Sciatic nerve (tissue), 2 donors: ENCODE measurements around the gene MRPL36. TPM values are rescaled to one million over a fixed set of nuclear protein-coding genes. Genes with fewer than 3 reads are reported as not detected.
"Not testable (repeated sequence)": the region's sequence is repeated elsewhere in the genome, so short reads cannot be mapped to it uniquely, and the experiment has no call there.

ENCODE experiments used
- ATAC-seq: fragments of 200-7000 bp; cut with Tn5 transposase; one replicate; pipeline ENCODE4 v1.9.1; 2020; ENCODE audit warnings: mild to moderate bottlenecking, moderate library complexity
- DNase-seq: peaks from one replicate; pipeline ENCODE4 v3.0.0-alpha.2; 2020; ENCODE audit warnings: low spot score
- intact Hi-C: fragments of 100-400 bp; cut with DNase I; formaldehyde crosslinking; loops from one replicate; pipeline ENCODE4 v1.14.2; 2022
- total RNA-seq: library from RNA; stranded (reverse); fragmentation: NEBNext Ultra II Directional; extraction: Animal tissue kit (Norgen Biotek cat#: 25700); gene quantifications from one replicate; pipeline ENCODE4 v1.2.1, GENCODE V29; 2021
- donor health status: DM: no; HTN: no; CAD: no.
- donor health status: DM: no; HTN: no; CAD: no.

The MRPL36 gene
- total RNA-seq, 1 donor from 2014 or later: 28.4 TPM

DNA sequence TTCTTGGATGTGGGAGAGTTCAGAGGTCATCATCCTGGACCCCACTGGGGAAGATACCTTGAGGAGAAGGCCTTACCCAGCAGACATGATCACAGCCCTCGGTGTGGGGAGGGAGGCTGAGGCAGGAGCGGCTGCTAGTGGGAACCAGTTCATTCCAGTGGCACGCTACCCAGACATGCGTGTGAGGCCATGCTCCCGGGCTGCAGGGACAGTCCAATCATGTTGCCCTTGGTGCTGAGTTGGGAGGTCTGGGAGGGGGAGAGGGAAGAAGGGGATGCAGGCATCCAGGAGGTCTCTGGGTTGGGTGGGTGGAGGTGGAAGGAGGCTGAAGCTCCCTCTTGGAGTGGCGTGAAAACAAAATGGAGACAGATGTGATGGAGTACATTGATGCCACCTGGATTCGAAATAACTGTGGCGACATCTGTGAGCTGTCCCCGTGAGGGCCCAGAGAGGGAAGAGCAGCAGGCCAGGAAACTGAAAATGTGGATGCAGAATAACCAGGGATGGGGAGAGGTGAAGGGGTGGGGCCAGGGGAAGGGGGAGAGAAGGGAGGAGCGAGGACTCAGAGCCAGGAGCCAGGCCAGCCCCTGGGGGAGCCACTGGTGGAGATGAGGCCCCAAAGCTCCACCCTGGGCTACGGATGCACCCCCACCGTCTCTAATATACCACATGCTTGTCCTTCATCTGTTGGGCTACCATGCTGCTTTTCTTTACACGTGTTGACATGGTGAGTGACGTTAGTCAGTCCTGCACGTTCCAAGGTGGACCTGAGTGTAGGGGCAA lies 17.8 kb upstream of the MRPL36 start:
- intact Hi-C loops: no loop called here
- no peak for DNase-seq
- ATAC-seq: no peak

DNA sequence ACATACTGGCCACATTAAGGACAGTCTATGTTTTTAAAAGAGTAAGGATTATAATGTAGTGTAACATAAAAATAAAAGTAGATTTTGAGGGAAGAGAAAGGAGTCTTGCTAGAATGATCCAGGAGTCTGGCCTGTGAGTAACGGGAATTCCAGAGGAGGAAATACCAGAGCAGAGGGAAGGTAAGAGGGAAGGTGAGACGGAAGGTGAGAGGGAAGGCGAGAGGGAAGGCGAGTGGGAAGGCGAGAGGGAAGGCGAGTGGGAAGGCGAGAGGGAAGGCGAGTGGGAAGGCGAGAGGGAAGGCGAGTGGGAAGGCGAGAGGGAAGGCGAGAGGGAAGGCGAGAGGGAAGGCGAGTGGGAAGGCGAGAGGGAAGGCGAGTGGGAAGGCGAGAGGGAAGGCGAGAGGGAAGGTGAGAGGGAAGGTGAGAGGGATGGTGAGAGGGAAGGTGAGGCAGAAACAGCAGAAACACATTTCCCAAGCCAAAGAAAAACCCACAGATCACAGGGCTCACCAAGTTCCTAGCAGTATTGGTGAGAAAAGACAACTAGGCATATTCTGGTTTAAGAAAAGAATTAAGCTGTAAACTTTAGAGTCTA lies 17.0 kb upstream of the MRPL36 start:
- DNase-seq, intact Hi-C loops, ATAC-seq: not testable (repeated sequence)

DNA sequence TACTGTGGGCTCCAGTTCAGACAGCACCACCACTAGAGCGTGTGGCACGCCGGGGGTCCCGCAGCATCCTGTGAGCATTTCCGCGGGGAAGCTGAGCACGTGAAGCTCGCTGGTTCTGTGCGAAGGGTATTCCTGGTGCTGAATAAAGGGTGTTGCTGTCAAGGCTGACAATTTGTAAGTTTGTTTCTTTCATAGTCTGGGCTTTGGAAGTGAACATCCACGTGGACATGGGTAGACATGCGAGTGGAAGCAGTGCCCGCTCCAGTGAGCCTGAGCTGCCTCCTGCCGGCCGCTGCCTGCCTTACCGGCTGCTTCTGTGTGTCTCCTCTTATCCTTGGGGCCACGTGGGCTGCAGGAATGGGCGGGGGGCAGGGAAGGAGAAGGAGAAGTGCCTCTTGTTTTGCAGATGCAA lies 16.2 kb upstream of the MRPL36 start:
- no peak for ATAC-seq
- intact Hi-C loops: no loop called here
- DNase-seq: no peak

DNA sequence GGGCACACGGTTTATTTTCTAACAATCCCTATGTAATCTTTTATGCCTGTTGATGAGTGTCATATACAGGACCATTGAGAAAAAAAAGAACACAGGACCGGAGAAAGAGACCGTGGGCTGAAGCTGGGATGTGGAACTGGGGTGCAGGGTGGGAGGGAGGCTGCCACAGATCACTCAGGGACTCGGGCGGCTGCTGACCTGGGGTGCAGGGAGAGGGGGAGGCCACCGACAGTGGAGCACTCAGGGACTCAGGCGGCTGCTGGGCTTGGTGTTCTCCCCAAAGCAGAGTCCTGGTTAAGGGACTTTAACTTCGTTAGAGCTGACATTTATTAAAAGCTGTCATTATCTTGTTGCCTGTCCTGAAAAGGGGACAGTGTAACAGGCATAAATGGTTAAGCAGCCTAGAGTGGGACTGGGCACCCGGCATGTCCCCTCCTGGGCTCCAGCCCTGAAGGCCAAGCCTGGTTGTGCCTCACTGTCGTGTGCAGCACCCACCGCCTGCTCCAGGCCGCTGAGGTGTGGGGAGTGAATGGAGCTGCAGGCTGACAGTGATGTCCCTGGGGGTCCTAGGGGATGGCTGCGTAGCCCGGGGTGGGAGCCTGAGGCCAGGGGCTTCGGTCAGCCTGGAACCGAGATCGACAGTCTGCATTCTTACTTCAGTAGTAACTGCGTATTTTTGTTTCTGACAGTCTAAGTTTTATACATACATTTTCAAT lies 15.6 kb upstream of the MRPL36 start:
- intact Hi-C loops: no loop called here
- DNase-seq (no peak), ATAC-seq (no peak)

DNA sequence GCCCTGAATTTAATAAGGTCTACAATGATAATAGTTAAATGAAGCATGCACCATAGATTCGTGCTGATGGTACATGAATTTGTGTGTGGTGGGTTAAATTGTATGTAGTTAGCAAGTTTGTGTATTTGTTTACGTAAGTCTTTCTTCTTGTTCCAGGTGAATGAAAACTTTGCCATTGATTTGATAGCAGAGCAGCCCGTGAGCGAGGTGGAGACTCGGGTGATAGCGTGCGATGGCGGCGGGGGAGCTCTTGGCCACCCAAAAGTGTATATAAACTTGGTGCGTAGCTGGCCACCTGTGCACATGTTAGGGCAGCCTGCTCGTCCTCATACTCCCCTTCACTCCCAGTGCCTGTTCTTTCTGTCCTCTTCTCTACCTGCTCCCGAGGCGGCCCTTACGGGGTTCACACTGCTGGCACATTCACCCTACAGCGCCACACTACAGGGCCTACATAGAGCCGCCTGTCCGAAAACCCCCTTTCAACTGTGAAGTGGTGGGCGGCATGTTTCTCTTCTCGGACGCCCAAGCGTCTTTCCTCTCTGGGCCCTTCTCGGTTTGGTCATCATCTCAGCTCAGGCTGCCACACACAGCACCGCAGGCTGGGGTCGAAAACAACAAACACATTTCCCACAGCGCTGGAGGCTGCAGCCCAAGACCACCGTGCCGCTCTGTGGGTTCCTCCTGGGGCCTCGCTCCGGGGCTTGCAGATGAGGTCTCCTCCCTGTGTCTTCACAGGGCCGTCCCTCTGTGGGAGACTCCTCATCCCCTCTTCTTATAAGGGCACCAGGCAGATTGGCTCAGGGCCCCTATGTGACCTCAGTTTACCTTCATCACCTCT lies 14.8 kb upstream of the MRPL36 start:
- no peak for ATAC-seq
- intact Hi-C loops: no loop called here
- no peak for DNase-seq

DNA sequence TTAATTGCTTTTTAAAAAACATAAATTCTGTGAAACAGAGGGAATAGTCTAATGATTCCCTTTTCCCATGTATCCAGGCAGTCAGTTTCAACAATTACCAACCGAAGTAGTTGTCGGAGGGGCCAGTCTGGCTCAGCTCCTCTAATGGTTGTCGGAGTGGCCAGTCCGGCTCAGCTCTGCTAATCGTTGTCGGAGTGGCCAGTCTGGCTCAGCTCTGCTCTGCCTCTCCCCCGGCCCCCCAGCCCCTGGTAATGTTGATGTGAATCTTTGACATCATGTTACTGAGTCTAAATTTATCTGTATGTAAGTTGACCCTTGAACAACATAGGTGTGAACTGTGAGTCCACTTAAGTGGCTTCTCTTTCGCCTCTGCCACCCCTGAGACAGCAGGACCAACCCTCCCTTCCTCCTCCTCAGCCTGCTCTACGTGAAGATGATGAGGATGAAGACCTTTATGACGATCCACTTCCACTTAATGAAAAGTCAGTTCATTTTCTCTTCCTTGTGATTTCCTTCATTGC lies 11.0 kb upstream of the MRPL36 start:
- intact Hi-C loops: no loop called here
- DNase-seq (no peak), ATAC-seq (no peak)

DNA sequence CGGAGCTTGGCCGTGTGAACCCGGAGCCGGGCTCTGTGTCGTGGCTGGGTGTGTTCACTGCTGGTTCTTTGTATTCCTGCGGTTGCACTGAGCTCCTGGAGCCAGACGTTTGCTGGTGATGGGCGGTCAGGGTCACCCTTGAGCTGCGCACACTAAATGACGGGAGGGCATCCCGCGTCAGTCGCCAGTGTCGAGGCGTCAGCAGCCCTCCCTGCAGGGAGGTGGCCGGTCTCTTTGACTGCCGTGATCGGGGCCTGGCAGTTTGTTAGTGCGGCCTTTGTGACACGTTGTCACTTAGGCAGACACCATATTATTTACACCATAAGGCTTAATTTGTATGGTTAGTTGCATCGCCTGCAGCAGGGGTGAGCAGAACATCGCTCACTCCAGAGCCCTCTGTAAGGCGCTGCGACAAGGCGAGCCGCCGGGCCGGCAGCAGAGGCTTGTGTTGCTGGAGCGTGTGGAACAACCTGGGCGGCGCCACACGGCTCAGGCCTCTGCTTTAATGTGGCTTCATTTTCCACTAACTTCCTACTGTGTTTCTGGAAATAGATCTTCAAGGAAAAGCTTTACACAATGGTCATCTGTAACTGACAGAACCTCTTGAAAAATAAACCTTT lies 9.9 kb upstream of the MRPL36 start:
- intact Hi-C loops: no loop called here
- no peak for ATAC-seq
- DNase-seq: no peak

DNA sequence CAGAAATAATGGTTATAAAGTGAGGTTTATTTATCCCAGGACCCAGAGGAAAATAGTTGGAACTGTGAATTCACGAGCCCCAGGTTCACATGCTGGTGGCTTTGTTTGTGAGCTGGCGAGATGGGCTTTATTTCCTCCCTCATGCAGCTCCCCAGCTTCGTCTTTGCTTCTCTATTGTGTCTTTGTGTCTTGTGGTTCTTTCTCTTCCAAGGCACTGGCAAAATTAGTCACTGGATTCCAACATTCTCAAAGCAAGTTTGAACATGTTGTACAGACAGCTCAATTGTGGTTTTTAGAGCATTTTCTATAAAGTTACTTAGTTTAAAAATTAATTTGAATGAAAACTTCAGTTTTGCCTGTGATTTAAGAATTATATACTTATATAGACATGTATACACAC lies 8.8 kb upstream of the MRPL36 start:
- intact Hi-C loops: no loop called here
- DNase-seq: no peak
- ATAC-seq: no peak

DNA sequence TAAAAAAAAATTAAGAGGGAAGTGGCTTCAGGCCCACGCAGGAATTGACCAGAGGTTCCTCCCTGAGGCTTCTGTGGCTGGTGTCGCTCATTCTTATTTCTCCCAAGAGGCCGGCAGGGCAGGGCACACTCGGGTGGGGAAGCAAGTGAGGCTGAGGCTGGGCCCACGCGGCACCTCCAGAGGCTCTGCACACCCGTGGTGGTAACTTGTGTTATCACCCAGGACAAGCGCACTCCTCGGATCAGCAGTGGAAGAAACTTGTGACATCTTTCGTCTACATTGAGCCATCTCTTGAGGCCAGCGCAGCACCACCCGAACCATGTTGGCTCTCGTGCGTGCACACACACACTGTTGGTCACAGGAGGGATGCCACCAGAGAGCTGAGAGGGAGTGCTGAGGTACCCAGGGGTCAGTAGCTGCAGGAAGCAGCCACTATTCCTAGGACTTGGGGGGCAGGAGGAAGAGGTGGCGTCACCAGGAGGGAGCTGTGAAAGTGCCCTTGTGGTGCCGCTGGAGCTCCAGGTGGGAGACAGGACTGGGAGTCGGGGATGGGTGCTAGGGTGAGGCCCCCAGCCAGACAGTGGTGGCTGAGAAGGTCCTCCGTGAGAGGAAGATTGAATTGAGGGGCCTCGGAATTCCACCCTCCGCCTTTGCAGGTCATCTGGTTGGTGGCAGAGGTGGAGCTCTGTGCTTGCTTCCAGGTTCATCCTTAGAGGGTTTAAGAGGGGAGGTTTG lies 8.0 kb upstream of the MRPL36 start:
- DNase-seq (no peak), ATAC-seq (no peak)
- intact Hi-C loops: no loop called here

DNA sequence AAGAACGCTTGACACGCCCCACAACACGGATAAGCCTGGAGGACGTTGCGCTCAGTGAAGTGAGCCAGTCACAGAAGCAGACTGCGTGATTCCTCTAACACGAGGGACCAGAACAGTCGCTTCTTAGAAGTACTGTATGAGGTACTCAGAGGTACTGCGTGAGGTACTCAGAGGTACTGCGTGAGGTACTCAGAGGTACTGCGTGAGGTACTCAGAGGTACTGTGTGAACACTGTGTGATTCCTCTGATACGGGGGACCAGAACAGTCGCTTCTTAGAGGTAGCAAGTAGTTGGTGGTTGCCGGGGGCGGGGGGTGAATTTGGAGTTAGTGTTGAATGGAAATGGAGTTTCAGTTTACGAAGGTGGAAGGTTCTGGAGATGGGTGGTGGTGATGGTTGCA lies 7.3 kb upstream of the MRPL36 start:
- intact Hi-C loops: no loop called here
- no peak for DNase-seq
- ATAC-seq: no peak

DNA sequence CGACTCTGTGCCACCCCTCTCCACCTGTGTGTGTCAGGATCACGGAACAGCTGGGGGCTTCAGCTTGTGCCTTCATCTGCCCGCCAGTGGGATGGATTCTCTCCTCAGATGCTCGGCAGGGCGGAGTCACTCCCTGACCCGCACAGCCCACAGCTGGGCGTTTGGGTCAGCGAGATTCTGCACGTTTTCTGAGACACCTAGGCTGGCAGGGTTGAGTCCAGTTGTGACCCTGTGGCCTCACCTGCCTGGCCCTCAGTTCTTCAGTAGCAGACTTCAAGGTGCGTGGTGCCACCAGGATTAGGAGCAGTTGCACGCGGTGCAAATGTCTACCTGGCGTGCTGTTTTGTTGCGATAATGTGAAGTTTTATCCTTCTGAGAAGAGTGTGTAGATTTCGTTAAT lies 6.6 kb upstream of the MRPL36 start:
- no peak for ATAC-seq
- intact Hi-C loops: no loop called here
- DNase-seq: no peak

DNA sequence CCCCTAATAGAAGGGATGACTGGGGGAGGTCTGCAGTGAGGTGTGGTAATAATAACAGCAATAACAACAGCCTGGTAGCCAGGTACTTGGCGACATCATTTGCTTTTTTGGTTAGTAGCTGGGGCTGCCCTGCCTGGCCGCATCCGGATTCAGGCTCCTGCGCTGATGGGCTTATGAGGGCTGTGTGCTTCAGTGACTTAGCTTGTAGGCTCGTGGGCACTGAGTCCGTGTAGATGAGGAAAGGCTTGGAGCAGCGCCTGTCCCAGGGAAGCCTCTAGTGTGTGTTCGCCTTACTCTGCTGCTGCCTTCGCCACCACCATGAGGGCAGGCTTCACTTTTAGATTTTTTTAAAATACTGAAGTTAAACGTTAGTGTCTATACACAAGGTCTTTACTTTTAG lies 6.1 kb upstream of the MRPL36 start:
- intact Hi-C loops: no loop called here
- no peak for DNase-seq
- no peak for ATAC-seq

DNA sequence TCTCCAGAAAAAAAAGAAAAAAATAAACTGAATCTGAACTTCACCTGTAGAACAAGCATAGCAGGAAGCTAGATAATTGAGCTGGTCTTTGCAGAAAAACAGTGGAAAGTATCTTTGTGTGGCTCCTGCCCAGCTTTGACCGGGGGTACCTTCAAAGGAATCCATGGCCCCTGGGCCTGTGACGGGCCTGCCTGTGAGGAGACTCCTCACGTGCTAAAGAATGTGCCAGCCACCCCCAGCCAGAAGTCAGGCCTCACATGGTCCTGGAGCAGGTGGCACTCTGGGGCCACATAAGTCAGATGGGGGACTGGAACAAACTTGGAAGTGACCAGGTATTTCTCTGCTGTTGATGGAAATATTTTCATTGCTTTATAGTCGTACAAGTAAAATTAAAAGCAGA lies 5.7 kb upstream of the MRPL36 start:
- ATAC-seq (no peak), DNase-seq (no peak)
- intact Hi-C loops: no loop called here

DNA sequence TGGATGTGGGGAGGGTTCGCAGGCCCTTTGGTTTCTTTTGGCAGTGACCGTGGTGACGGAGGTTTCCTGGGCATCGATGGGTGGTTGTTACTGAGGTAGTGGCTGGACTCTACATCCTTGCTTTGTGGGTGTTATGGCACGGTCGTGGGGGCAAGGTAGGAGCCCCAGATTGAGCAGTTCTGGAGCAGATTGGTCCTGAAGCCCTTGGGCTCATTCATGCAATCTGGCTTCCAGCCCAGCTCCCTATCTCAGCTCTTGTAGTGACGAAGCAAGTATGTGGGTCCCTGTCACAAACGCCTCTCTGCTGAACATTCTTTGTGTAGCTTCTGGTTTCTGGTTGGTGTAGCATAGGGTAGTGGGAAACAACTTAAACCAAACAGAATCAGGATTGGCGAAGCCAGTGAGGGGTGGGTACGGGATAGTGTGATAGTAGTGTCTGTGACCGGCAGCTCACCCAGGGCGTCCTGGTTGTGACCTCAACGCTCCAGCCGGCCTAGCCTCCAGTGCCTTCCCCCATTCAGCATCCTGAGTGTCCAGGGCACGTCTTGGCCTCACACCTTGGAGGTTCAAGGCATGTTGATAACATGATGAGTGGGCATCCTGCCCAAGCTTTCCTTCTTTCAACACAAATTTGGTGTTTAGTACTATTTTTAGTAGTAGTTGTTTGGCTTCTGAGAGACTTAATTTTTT lies 4.5 kb upstream of the MRPL36 start:
- ATAC-seq (no peak), DNase-seq (no peak)
- intact Hi-C loops: no loop called here

DNA sequence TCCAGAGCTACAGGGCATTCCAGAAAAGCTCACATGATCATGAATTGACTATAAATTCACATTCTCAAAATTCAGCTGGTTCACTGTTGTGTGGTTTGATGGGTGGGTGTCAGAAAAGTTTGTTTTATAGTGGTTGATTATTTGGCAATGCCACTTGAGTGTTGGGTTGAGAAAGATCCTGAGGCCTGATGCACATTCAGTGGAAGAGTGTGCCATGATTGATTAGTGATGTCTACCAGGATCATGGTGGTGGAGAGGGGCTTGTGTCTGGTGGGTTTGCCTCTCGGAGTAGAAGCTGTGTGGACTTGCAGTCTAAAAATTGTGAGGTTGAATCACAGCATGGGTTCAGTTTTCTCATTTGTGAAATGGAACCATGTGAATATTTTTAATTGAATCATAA lies 3.6 kb upstream of the MRPL36 start:
- intact Hi-C loops: no loop called here
- ATAC-seq: no peak
- no peak for DNase-seq

DNA sequence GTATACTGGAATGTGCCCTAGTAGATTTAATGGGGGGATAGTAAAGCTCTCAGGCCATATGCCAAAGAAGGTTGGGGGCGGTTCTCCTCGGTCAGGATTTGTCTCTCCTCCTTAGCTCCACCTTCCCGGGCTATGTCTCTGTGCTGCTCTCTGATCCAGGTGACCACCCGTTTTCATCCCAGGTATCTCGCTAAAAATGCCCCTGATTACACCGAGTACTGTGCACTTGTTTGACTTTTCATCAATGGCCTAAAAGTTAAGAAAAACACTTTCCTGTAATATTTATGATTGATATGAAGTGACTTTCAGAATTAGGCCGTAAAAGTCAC lies 2.3 kb upstream of the MRPL36 start:
- no peak for ATAC-seq
- intact Hi-C loops: no loop called here
- no peak for DNase-seq

DNA sequence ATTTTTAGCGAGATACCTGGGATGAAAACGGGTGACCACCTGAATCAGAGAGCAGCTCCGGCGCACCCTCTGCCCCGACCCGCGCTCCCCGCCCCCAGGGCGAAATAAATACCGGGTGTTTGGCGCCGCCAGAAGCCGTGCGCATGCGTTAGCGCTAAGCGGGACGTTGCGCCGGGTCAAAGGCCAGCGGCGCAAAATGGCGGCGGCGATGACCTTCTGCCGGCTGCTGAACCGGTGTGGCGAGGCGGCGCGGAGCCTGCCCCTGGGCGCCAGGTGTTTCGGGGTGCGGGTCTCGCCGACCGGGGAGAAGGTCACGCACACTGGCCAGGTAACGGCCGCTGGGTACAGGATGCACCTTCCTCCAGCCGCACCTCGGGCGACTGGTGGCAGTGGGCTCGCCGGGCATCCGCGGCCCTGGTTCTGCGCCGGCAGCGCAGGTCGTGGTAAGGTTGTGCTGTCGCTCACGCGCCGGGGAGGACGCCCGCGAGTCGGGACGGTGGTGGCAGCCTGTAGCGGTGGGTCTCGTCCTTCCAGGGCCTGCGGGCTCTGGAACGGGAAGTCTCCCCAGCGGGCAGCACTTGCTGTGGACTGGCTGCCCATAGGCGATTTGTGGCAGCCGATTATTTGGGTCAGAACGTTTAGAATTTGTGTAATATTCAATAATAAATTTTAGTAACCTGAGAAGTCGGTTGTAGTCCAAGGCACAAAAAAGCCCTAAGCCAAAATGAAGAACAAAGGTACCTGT lies 1.8 kb upstream of the MRPL36 start, which contains the start of gene NDUFS6:
Gene NDUFS6 (plus strand): TSS at position 186 of the 745 bp plus-strand sequence. CDS start 11 bp downstream, at position 197.
- DNase-seq (peak; percentile 88), ATAC-seq (peak; percentile 84)
- intact Hi-C loops: no loop called here
